Common myeloid progenitor, CD34-positive (primary cell): ENCODE results near the gene SHQ1.

Source experiments
- CTCF ChIA-PET: fragments of 350-600 bp; sonication (Branson Sonifier 250); formaldehyde crosslinking; loops from one replicate; lab custom pipeline; 2021; ENCODE audit warnings: antibody characterized with exemption; lab: Charles Lee
- POLR2A ChIA-PET: fragments of 350-600 bp; sonication (Branson Sonifier 250); formaldehyde crosslinking; loops from one replicate; lab custom pipeline; 2021; ENCODE audit warnings: antibody characterized with exemption; lab: Charles Lee
- DNase-seq, 3 donors: peaks; one replicate each; pipeline versions ENCODE4 v3.0.0 to v3.0.0-alpha.2; 2013
- H3K27ac ChIP-seq, 2 experiments: 1 replicate in 1 of 2; 2 replicates in 1 of 2; pipeline ENCODE4 v1.7.0; 2013; ENCODE audit warnings: inconsistent platforms in 2 of 2, low read length in 2 of 2, mild to moderate bottlenecking in 2 of 2, low read depth in 1 of 2, moderate library complexity in 1 of 2; ENCODE audit not compliant: severe bottlenecking in 2 of 2, insufficient read depth in 1 of 2, poor library complexity in 1 of 2
- H3K27me3 ChIP-seq, 5 experiments: replicated peaks in 2 of 5; 1 replicate in 3 of 5; 2 replicates in 2 of 5; pipeline versions ENCODE4 v1.6.1 to v1.7.0; 2013; ENCODE audit warnings: low read length in 4 of 5, mild to moderate bottlenecking in 2 of 5, moderate library complexity in 2 of 5, inconsistent platforms in 1 of 5; ENCODE audit not compliant: insufficient read depth in 5 of 5, control insufficient read depth in 4 of 5
- H3K36me3 ChIP-seq, 4 experiments: 1 replicate in 2 of 4; 2 replicates in 2 of 4; pipeline versions ENCODE4 v1.6.1 to v1.7.0; 2013; ENCODE audit warnings: low read length in 3 of 4, control low read depth in 1 of 4, mild to moderate bottlenecking in 1 of 4; ENCODE audit not compliant: control insufficient read depth in 4 of 4, insufficient read depth in 4 of 4
- H3K4me1 ChIP-seq, 4 experiments: 1 replicate in 3 of 4; 2 replicates in 1 of 4; pipeline versions ENCODE4 v1.6.1 to v1.7.1; 2013; ENCODE audit warnings: low read length in 3 of 4, mild to moderate bottlenecking in 3 of 4, control low read depth in 1 of 4, inconsistent platforms in 1 of 4, moderate library complexity in 1 of 4; ENCODE audit not compliant: control insufficient read depth in 4 of 4, insufficient read depth in 4 of 4; ENCODE audit errors: control extremely low read depth in 1 of 4
- H3K4me3 ChIP-seq, 7 experiments: 1 replicate in 4 of 7; 2 replicates in 3 of 7; pipeline versions ENCODE4 v1.5.1 to v1.7.0; 2013; ENCODE audit warnings: mild to moderate bottlenecking in 7 of 7, low read length in 6 of 7, moderate library complexity in 6 of 7, inconsistent platforms in 2 of 7, low read depth in 2 of 7, control low read depth in 1 of 7; ENCODE audit not compliant: insufficient read depth in 4 of 7, control insufficient read depth in 1 of 7; ENCODE audit errors: extremely low read depth in 1 of 7
- H3K9me3 ChIP-seq, 5 experiments: 1 replicate in 4 of 5; 2 replicates in 1 of 5; pipeline versions ENCODE4 v1.6.1 to v1.7.1; 2013; ENCODE audit warnings: low read length in 4 of 5, mild to moderate bottlenecking in 2 of 5, inconsistent platforms in 1 of 5, low read depth in 1 of 5, moderate library complexity in 1 of 5; ENCODE audit not compliant: control insufficient read depth in 4 of 5, insufficient read depth in 2 of 5; ENCODE audit errors: control extremely low read depth in 1 of 5
- WGBS: methylation state at CpG from one replicate; pipeline ENCODE4 v1.1.5; 2013; ENCODE audit not compliant: insufficient coverage; 5-methylcytosine and 5-hydroxymethylcytosine counted together

SHQ1 gene

DNA sequence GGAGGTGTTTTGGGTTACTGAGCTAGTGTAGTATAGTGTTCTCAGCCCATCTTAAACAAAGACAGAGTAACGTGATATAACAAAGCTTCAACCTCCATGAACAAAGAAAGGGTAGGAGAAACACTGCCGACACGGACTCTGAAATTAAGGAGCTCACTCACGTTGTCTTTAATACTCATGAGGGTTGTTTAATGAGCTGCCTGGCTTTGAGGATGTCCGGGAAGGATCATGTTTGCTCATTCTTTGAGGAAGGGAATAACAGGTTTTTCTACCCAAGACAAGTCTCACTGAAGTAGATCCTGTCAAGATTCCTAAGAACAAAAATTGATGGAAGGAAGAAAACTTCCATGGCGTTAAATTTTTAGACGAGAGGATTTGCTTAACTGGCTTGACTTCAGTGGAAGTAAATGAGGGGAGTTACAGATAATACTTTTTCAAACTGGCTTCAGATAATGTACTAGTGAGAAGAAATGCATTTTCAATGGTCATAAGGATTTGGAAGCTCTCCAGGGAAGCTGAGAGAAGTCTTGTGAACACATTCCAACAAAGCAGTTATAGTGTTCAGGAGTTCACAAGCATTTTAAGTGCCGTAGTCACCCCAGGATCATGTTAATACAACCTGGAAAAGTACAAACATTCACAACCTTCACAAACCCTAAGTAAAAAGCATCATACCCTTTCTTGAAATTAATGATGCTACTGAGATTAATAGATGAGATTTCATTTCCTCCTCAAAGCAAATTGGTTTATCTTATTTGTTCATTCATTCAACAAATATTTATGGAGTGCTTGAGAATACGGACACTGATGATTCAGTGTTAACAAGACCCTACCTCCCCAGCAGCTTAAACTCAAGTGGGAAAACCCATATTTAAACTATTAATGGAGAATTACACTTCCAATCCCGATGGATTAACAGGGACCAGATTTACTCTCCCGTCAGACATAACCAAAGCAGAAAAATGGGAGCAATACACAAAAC is 101.5 kb downstream of the SHQ1 start:
- POLR2A ChIA-PET = no interaction called here
- 97% methylated on average over 9 of the region's 11 CpGs for WGBS
- Histone ChIP-seq H3K4me1 (peaks cover 0 to 6% (median 2%) of the 10 kb centered on the region in 4 experiments), H3K27ac (no peak overlapping the region), H3K36me3 (peaks cover 0 to 6% (median 4%) of the 10 kb centered on the region in 4 experiments), H3K4me3 (no peak overlapping the region), H3K27me3 (no peaks in the 10 kb centered on the region), H3K9me3 (no peaks in the 10 kb centered on the region)
- no peak for DNase-seq
- CTCF ChIA-PET = interaction anchor here (1.5 kb wide), 1 partner anchor 46 kb away, joined by 3 read pairs; no protein-coding TSS in a partner anchor

DNA sequence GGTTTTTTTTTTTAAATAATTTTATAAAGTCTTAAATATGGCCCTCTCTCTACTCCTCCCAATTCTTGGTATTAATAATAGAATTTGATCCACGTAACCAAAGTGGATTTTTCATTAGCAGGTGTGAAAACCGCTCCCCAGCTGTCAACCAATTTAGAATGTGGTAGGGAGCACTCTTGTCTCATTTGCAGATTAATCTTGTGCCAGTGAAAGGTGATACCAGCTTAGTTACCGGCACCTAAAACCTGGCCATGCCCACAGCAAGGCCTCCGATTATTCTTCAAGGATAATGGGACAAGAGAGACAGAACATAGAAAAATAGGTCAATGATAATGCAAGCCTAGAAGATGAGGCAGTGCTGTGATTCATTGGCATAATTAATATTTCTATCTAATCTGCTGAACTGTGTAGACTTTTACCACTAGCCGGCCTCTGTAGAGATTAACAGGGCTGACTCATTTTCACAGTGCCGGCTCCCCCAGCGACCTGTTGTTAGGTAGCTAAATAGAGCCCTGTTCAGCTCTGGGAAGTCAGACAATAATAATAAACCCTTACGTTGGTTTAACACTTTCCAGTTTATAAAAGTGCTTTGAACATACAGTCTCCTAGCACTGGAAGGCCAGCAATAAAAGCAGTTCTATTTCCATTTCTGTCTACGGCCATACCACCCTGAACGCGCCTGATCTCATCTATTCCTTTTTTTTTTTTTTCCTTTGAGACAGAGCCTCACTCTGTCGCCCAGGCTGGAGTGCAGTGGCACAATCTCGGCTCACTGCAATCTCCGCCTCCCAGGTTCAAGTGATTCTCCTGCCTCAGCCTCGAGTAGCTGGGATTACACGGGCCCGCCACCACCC is 102.9 kb downstream of the SHQ1 start:
- 99% methylated on average over 10 of the region's 17 CpGs for WGBS
- ChIA-PET CTCF (interaction anchor here (0.9 to 2.4 kb wide), 4 partner anchors 10 to 79 kb away, joined by 3 to 11 read pairs (median 3); no protein-coding TSS in a partner anchor), POLR2A (interaction anchor here (0.6 kb wide), 1 partner anchor 52 kb away, joined by 4 read pairs; no protein-coding TSS in a partner anchor)
- H3K4me3 ChIP-seq = no peak overlapping the region
- H3K27me3 ChIP-seq = no peaks in the 10 kb centered on the region
- peaks cover 0 to 3% (median 2%) of the 10 kb centered on the region in 4 experiments for H3K4me1 ChIP-seq
- peaks cover 0 to 5% (median 3%) of the 10 kb centered on the region in 4 experiments for H3K36me3 ChIP-seq
- no peaks in the 10 kb centered on the region for H3K9me3 ChIP-seq
- H3K27ac ChIP-seq = no peak overlapping the region
- DNase-seq = no peak

DNA sequence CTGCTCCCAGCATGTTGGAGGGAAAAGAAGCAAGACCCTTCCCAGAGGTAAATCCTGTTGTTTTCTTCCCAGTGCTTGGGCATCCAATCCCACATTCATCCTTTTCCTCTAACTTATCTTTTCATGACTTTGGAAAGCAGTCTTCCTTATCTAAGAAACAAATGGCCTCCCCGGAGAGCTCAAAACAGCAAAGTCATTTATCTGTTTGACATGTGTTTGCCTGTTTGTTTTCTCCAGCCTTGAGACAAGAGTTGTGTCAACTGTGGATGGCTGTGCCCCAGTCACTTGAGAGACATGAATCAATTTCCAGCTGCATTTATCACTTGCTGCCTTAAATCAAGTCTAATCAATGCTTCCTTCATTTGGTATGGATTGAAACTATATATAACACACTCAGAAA is 103.9 kb downstream of the SHQ1 start:
- H3K36me3 ChIP-seq = peaks cover 0 to 2% (median 0%) of the 10 kb centered on the region in 4 experiments
- POLR2A ChIA-PET = no interaction called here
- no CpG with 5 or more reads among the region's 1 CpG for WGBS
- no peaks in the 10 kb centered on the region for H3K9me3 ChIP-seq
- CTCF ChIA-PET = interaction anchor here (1.0 to 2.4 kb wide), 3 partner anchors 11 to 25 kb away, joined by 3 to 11 read pairs (median 4); no protein-coding TSS in a partner anchor
- DNase-seq = peak in 1 of 3 donors; percentile 43
- H3K4me3 ChIP-seq = no peak overlapping the region
- no peak overlapping the region for H3K27ac ChIP-seq
- peaks cover 0 to 7% (median 4%) of the 10 kb centered on the region in 4 experiments for H3K4me1 ChIP-seq
- no peaks in the 10 kb centered on the region for H3K27me3 ChIP-seq

DNA sequence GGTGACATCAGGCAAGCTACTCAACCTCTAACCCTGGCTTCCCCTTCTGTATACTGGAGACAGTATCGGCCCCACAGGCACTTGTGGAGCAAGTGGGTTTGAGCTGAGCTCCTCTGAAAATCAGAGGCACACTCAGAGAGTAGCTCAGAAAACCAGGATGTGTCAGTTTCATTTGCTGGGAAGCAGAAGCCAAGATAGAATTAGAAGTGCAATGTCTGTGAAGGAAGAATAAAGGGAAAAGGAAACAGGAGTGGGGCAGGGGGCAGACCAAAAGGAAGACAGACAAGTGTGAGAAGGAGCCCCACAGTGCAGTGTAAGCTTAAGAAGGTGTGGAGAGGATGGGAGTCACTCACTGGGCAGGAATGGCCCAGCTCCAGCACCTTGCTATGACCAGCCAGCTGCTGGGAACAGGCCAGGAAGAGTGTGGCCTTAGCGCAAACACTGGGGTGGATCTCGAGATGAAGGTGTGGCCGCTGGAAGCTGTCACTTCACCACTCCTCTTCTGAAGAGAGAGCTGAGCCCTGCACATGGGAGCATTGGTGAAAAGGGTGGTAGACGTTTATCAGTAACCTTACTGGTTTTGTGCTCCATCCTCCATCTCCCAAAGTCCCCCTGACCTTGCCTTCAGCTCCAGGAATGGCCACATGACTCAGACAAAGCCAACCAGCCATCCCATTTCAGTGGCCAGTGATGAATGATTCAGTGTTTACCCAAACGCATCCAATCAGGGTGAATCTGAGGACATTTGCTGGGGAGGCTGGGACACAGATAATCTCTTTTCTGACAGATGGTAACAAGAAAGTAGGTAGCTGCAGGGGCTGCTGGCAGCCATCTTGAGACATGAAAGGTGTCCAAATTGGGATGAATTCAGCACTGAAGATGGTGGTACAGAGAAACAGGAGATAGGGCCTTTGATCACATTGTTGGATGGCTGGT is 108.4 kb downstream of the SHQ1 start:
- peaks cover 0 to 3% (median 2%) of the 10 kb centered on the region in 5 experiments for H3K9me3 ChIP-seq
- WGBS = 51% methylated on average over 2 of the region's 6 CpGs
- CTCF ChIA-PET = interaction anchor here (0.6 to 2.7 kb wide), 2 partner anchors 15 to 39 kb away, joined by 3 to 19 read pairs; no protein-coding TSS in a partner anchor
- POLR2A ChIA-PET = interaction anchor here (0.5 kb wide), 1 partner anchor 42 kb away, joined by 3 read pairs; no protein-coding TSS in a partner anchor
- no peaks in the 10 kb centered on the region for H3K27me3 ChIP-seq
- no peak overlapping the region for H3K27ac ChIP-seq
- peaks cover 0 to under 1% (median 0%) of the 10 kb centered on the region in 4 experiments for H3K36me3 ChIP-seq
- H3K4me1 ChIP-seq = peaks cover 0 to 20% (median 13%) of the 10 kb centered on the region in 4 experiments
- H3K4me3 ChIP-seq = peak overlapping the region in 4 of 7 experiments; percentile 70 to 86 (median 76)
- no peak for DNase-seq

DNA sequence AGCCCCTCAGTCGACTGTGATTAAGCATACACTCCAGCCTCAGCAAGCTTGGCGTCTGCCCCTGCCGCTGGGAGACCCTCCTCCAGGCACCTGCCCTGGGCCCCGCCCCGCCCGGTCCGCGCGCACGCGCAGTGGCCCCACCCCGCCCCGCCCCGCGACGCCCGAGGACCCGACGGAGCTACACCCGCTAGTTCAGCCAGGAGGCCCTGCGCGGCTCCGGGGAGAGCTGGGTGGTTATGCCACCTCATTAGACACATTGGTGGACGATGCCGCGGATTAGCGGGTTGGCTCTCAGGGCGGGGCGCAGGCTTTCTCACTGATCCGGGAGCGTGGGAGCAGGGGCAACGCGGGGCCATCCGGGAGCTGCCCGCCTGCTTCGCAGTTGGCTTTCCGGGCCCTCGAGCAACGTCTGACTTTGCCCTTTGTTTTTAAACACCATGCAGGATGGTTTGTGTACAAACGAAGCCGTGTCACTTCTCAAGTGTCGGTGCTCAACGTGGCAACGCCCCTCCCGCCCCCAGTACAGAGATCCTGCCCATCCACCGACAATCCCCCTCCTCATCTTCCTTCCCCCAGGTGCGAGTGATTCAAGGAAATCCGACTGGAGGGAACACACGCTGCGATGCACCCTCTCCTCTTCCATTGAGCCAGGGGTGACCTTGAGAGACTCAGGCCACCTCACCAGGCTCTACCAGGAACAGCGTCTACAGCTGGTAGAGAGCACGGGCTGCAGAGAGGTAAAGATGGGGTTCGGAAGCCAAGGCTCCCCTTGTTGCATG is 109.3 kb downstream of the SHQ1 start:
- ChIA-PET CTCF (interaction anchor here (0.6 to 2.7 kb wide), 4 partner anchors 15 to 78 kb away, joined by 3 to 19 read pairs (median 3); no protein-coding TSS in a partner anchor), POLR2A (interaction anchor here (0.5 kb wide), 1 partner anchor 43 kb away, joined by 3 read pairs; no protein-coding TSS in a partner anchor)
- no peak overlapping the region for H3K27ac ChIP-seq
- peaks cover 0 to 2% (median 0%) of the 10 kb centered on the region in 4 experiments for H3K36me3 ChIP-seq
- H3K4me3 ChIP-seq = peak overlapping the region; percentile 29 to 86 (median 70)
- WGBS = 1% methylated on average over 46 of the region's 53 CpGs
- H3K9me3 ChIP-seq = peaks cover 0 to 7% (median 5%) of the 10 kb centered on the region in 5 experiments
- peaks cover 0 to 20% (median 13%) of the 10 kb centered on the region in 4 experiments for H3K4me1 ChIP-seq
- peak; percentile 64 to 82 (median 76) for DNase-seq
- no peaks in the 10 kb centered on the region for H3K27me3 ChIP-seq
